HG02870 (cell line): Measurements from ENCODE around the gene SNRPD2.
"Not testable (repeated sequence)": the region's sequence is repeated elsewhere in the genome, so short reads cannot be mapped to it uniquely, and the experiment has no call there.

Experiments
- ATAC-seq: cut with Tn5 transposase; IDR thresholded peaks from one replicate; pipeline ENCODE4 v1.9.1; 2021; ENCODE audit warnings: mild to moderate bottlenecking, moderate library complexity; ENCODE audit not compliant: unreplicated experiment

Gene SNRPD2

GRCh38 chr19:45691516-45692186 lies at the start of gene SNRPD2:
TSS of gene SNRPD2 (minus strand) at chr19:45691953. CDS start at chr19:45691888, 65 bp downstream.
- peak; percentile 54 for ATAC-seq

DNA sequence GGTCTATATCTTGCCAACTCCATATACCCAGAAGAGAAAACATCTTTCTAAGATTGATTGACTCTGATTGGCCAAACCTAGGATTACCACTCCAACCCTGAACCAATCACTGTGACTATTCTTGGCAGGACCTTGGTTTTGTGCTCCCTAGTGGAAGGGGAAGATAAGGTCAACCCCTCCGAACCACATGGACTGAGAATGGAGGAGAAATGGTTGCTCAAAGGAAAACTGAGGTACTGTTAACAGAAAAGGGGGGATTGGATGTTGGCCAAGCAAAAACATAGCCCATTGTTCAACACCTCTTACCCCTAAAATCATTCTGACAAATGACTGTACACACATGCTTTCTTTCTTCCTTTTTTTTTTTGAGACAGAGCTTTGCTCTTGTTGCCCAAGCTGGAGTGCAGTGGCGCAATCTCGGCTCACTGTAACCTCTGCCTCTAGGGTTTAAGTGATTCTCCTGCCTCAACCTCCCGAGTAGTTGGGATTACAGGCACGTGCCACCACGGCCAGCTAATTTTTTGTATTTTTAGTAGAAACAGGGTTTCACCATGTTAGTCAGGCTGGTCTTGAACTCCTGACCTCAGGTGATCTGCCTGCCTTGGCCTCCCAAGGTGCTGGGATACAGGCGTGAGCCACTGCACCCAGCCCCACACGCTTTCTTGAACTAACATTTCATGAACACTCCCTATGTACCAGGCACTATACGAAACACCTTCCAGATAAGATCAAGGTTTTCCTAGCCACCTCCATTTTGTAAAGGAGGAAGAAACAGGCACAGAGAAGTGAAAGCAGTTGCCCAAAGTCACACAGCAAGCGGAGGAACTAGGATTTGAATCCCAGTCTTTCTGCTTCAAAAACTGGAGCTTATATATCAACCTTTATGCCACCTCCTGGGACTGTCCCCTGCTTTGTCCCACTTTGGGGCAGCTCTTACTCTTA lies 48.0 kb upstream of the SNRPD2 start:
- ATAC-seq: no peak

DNA sequence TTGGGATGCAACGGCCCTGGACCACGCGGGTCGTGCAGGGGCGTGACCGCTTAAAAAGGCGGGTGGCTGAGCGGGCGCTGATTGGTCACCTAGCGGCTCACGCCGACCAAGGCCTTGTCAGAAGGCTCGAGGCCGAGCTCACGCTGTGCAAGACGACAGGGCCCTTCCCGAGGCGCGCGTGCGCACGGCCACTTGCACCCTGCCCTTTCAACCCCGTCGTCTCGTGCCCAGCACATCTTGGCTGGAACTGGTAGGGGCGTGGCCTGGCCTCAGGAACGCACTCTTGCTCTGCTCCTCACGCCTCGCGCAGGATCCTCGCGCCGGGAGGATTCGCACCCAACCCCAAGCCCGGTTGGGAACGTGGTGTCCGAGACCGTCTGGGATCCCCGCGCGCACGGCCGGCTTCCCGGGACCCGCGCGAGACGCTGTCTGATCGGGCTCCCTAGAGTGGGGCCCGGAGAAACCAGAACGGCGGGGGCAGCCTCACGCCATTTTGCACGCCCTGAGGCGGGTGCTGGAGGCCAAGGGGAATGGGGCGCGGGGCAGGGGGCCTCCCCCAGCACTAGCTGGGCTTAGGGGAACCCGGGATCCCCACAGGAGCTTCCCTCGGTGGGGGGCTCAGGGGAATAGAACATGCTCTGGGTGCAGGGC lies 41.5 kb upstream of the SNRPD2 start, which contains the start of gene MEIOSIN:
TSS of gene MEIOSIN (plus strand) at position 280 of the 651 bp plus-strand sequence. CDS start 1,938 bp downstream, outside the sequence.
- ATAC-seq: no peak

DNA sequence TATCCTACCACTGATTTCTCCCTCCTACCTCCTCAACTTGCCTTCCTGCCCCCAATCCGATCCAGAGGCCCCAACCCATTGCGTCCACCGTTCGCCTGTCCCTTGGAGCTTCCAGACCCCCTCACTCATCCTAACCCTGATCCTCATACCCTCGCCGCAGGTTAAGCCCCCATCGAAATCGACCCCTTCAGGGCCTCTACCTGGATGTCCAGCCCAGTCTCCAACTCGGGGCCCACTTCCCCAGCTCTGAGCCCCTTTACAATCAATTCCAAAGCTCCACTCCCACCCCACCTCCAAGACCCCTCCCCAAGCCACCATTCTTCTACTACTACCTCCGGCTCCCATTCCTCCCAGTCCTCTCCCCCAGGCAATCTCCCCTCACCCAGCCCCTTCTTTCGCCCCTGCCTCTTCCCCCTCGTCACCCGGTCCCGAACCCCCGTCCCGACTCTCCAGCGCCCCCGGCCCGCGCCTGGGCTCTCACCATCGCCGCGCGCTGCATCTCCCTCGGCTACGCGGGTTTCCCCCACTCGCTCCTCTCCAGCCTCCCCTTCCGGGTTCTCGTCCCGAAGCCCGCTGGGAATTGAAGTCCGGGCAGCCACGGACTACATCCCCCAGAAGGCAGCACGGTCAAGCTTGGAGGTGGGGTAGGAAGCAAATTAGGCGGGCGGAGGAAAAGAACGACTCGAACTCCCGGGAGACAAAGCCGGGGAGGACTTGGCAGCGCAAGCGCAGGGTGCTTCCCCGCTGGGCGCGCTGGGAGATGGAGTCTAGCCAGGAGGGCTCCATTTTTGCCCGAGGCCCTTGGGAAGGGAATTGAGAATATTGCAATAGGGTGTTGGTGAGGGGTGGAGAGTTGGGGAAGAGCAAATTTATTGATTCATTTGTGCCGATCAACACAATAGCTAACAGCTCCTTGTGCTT lies 38.9 kb upstream of the SNRPD2 start, which contains the start of gene FBXO46:
TSS of gene FBXO46 (minus strand) at position 529 of the 921 bp plus-strand sequence. CDS start 17,401 bp downstream, outside the sequence.
- peak; percentile 94 for ATAC-seq

- no peak for ATAC-seq
Observed at GRCh38 chr19:45729800-45730290, 38.1 kb upstream of the SNRPD2 start.

- ATAC-seq: not testable (repeated sequence)
Observed at GRCh38 chr19:45728683-45729082, 36.9 kb upstream of the SNRPD2 start.

GRCh38 chr19:45720065-45720464 lies 28.3 kb upstream of the SNRPD2 start:
- not testable (repeated sequence) for ATAC-seq

DNA sequence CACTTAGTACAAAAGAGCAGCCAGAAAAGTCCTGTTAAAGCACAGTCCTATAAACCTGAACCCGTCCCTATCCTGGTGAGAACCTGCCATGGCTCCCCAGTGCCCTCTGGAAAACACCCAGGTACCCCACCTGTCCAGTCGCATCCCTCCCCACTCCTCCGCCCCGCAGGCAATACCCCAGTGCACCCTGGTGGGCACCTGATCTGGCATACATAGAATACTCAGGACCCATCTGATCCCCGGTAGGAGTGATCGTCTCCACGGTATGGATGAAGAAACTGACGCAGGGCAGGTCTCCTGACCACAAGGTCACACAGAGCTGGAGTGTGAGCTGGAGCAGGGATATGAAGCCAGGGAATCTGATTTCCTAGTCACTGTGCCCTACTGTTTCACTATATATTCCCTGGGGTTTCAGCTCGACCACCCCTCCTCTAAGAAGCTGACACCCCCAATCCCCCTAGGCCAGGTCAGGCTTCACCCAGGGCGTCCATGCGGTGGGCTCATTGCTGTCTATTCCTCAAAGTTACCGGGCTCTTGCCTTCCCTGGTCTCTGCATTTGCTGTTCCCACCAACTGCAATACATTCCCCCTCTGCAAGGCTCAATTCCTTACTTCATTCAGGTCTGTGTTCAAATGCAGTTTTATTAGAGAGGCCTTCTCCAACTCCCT lies 26.4 kb upstream of the SNRPD2 start:
- ATAC-seq: no peak

GRCh38 chr19:45717131-45717982 lies 25.6 kb upstream of the SNRPD2 start:
- peak; percentile 96 for ATAC-seq

GRCh38 chr19:45716359-45717130 lies 24.8 kb upstream of the SNRPD2 start:
- no peak for ATAC-seq

GRCh38 chr19:45715139-45715538 lies 23.4 kb upstream of the SNRPD2 start:
- ATAC-seq: no peak

DNA sequence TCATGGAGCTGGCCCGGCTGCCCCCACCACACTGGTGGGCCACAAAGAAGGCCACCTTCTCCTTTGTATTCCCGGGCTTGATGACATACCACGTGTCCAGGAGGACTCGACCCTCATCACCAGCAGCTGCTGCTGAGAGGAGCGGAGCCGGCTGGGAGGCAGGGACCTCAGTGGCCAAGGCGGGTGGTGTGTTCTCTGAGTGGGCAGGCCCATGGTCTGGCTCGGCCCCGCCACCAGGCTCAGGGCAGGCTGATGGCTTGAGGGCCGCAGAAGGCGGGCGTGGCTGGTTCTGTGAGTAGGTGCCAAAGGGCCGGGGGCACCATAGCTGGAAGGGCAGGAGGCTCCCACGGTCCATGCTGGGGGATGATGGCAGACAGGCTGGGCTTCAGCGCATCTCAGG lies 21.4 kb upstream of the SNRPD2 start:
- ATAC-seq: no peak

GRCh38 chr19:45712699-45713067 lies 20.9 kb upstream of the SNRPD2 start:
- no peak for ATAC-seq

DNA sequence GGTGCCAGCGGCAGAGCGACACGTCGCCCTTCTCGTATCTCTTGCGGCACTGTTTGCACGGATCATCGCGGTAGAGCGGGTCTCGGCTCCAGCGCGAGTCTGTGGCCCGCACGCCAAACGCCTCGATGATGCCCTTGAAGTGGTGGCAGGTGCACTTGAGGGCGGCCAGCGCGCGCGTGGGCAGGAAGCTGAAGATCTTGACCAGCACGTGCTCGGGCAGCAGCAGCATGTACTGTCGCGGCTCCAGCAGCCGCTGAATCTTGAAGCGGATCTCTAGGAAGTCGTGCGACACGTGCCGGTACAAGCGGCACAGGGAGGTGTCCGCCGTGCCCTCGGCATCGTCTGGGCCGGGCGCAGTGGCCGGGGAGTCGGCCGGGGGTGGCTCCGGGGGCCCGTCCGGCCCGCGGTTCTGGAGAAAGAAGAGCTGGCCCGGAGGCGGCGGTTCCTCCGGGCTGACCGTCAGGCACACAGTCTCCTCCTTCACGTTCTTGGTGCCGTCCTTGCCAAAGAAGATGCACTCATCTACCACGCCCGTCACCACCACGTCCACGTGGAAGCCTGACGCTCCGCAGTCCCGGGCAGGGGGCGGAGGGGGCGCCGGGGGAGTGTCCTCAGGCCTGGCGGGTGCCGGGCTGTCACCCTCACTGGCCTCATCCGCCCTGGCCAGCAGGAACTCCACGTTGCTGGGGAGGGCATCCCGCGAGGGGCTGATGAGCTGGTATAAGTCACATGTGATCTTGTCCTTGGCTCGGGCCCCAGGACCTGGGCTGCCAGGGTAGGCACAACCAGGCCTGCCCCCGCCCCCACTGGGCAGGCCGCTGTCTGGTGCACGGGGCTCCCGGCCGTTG lies 20.3 kb upstream of the SNRPD2 start:
- no peak for ATAC-seq

GRCh38 chr19:45710356-45711130 lies 18.8 kb upstream of the SNRPD2 start:
- ATAC-seq: no peak
